Measurements from ENCODE around the gene FADS1. TPM values are rescaled to one million over a fixed set of nuclear protein-coding genes. Genes with fewer than 3 reads are reported as not detected.

FADS1 gene
- total and polyA plus RNA-seq, 2 of the 13 experiments (the other 11 are each of a cell fraction or from before 2014, with no cell fraction given): 91.8 to 108 TPM

GRCh38 chr11:61756452-61757212 is 60.2 kb downstream of the FADS1 start (continued):
- TF ChIP-seq ZUFSP (CRISPR knock-in tag; IDR thresholded peaks at IDR 0.05; ENCODE audit: borderline replicate concordance) (no peak), ZFP91 (CRISPR knock-in tag; IDR thresholded peaks at IDR 0.05; ENCODE audit: borderline replicate concordance) (peak; percentile 51; the same call in 1 of the 2 replicates), SMAD1 (CRISPR knock-in tag; IDR thresholded peaks at IDR 0.05; ENCODE audit: borderline replicate concordance, low read depth) (no peak), GTF2F1 (IDR thresholded peaks at IDR 0.05; ENCODE audit: low read length) (no peak), FOSL1 (CRISPR knock-in tag; IDR thresholded peaks at IDR 0.05; ENCODE audit: borderline replicate concordance) (no peak; the same call in 1 of the 2 replicates), ZNF264 (CRISPR knock-in tag; IDR thresholded peaks at IDR 0.05) (peak; percentile 41; the same call in 1 of the 2 replicates), ZNF639 (CRISPR knock-in tag; conservative IDR thresholded peaks at IDR 0.05) (no peak), ATRX (CRISPR knock-in tag; IDR thresholded peaks at IDR 0.05; ENCODE audit: borderline replicate concordance) (no peak), SRF (IDR thresholded peaks at IDR 0.05; ENCODE audit: low read depth, low read length) (no peak), ZNF460 (CRISPR knock-in tag; IDR thresholded peaks at IDR 0.05; ENCODE audit: borderline replicate concordance) (no peak; the same call in 1 of the 2 replicates), MAZ (IDR thresholded peaks at IDR 0.05; ENCODE audit: borderline replicate concordance, low read depth, low read length) (peak; percentile 52; the same call in 1 of the 2 replicates), MAZ (CRISPR knock-in tag; IDR thresholded peaks at IDR 0.05; ENCODE audit: low read depth) (peak; percentile 86), ZNF343 (CRISPR knock-in tag; IDR thresholded peaks at IDR 0.05) (no peak), ZHX1 (CRISPR knock-in tag; IDR thresholded peaks at IDR 0.05; ENCODE audit: low read depth) (0 out of 2 replicates have a peak, but pooled peaks have one; percentile 49), ZNF230 (CRISPR knock-in tag; IDR thresholded peaks at IDR 0.05) (0 out of 2 replicates have a peak, but pooled peaks have one; percentile 46), ZFP62 (CRISPR knock-in tag; IDR thresholded peaks at IDR 0.05) (no peak), ERF (CRISPR knock-in tag; IDR thresholded peaks at IDR 0.05) (peak; percentile 82), MIXL1 (CRISPR knock-in tag; IDR thresholded peaks at IDR 0.05) (peak; percentile 61; the same call in 1 of the 2 replicates), BRCA1 (CRISPR knock-in tag; IDR thresholded peaks at IDR 0.05) (no peak), ZNF451 (CRISPR knock-in tag; IDR thresholded peaks at IDR 0.05) (no peak), MTA1 (CRISPR knock-in tag; IDR thresholded peaks at IDR 0.05; ENCODE audit: borderline replicate concordance) (peak; percentile 56), NCOA2 (CRISPR knock-in tag; IDR thresholded peaks at IDR 0.05) (peak; percentile 51), KLF6 (CRISPR knock-in tag; IDR thresholded peaks at IDR 0.05) (no peak), ZBTB38 (CRISPR knock-in tag; IDR thresholded peaks at IDR 0.05) (no peak; the same call in none of the 2 replicates)

Measured in HepG2 (cell line).